OCI-M2 (cell line): ENCODE measurements around the gene CAP2.
"Not testable (repeated sequence)": the region's sequence is repeated elsewhere in the genome, so short reads cannot be mapped to it uniquely, and the experiment has no call there.

ENCODE experiments used
- DNase-seq: peaks from one replicate; lab custom pipeline; 2025; ENCODE audit not compliant: unreplicated experiment; lab: John Stamatoyannopoulos, UW

Gene CAP2

GRCh38 chr6:17494919-17495318 lies 101.5 kb downstream of the CAP2 start:
- no peak for DNase-seq

DNA sequence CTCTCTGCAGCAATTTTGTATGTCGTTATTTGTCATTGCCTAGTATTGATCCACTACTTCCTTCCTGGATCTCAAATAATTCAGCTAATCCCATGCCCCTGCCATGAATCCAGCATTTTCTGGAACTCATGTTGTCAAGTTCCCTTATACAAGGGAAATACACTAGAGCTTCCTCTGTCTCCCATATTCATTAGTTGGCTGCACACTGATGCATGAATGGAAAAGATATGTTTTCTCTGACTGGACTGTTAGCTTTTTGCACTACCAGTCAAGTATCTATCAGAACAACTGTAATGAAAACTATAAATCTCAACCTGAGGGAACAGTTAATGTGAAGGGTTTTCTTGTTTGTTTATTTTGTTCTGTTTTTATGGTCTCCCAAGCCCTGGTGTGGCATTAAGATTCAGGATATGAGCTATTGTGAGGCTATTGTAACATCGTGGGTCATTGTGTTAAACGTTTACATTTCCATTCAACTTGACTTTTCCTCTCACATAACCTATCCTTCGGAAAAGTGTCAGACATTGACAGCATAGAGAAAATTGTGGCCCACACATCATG lies 104.2 kb downstream of the CAP2 start:
- DNase-seq: no peak

DNA sequence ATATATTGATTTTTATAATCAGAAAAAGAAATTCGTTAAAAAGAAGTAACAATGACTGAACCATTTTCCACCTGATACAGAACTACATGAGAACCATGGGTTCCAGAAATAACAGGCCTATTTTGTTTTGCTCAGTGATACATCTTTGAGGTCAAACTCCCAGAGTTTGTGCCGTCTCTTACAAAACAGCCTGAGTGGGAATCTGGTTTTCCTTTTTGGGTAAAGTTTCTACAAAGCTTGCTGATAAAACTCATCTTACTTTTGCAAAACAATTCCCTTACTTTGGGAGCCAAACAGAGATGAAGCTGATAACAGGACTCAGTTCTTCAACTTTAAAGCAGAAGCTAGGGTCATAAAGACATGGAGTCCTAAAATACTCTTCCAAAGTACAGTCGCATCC lies 108.0 kb downstream of the CAP2 start:
- DNase-seq: no peak

DNA sequence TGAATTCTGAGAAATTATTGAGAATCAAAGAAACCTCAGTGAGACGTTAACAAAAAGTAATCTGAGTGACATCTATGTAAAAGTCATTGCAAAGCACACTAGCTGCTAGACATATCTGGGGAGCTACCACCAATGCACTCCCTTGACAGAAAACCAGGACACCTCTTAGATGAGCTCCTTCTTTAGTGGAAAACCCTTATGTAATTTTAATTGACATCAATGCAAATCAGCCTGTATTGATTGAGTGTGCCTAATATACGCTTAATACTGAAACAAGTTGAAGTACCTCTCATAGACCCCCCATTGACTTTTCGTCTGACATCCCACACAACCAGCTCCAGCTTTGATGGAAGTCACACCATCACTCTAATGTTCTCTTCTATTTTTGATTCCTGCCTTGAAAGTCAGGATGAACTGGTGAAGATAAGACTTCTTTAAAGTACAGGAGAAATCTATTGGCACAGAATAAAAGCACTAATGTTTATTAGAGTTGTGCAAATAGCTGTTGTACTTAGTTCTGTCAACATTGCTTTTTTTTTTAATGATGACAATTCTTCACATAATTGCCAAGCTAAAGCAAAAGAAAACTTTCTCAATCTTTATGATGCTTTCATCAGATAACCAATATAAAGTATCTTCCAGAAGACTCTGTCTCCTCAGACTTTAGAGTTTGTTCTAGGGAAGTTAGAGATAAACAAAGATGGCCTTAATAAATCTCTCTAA lies 108.7 kb downstream of the CAP2 start:
- DNase-seq: no peak

DNA sequence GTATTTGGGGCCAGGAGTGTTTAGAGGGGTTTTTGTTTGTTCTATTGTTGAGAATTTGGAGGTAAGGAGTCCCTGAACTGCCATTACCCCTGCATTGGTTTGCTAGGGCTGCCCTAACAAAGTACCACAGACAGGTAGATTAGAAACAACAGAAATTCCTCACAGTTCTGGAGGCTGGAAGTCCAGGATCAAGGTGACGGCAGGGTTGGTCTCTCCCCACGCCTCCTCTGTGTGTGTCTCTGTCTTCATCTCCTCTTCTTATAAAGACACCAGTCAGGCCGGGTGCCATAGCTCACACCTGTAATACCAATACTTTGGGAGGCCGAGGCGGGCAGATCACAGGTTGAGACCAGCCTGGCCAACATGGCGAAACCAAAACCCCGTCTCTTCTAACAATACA lies 109.7 kb downstream of the CAP2 start:
- no peak for DNase-seq

DNA sequence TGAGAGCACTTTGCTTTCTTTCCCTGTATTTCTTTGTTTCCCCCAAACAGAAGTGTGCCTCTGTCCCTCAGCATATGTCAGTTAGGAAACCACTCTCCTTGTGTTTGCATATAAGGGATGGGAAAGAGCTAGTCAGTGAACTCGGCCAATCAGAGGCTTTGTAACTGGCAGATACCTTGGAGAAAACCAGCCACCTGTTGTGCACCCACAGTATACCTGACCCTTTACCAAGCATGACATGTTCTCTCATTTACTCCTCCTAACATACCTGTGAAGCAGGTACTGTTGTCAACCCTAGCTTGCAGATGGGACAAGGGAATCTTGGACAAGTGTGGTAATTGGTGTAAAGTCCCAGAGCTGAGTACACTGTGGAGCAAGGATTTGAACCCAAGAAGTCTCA lies 110.6 kb downstream of the CAP2 start:
- DNase-seq: no peak

- no peak for DNase-seq
These were observed 111.7 kb downstream of the CAP2 start for GRCh38 chr6:17505062-17505476.

DNA sequence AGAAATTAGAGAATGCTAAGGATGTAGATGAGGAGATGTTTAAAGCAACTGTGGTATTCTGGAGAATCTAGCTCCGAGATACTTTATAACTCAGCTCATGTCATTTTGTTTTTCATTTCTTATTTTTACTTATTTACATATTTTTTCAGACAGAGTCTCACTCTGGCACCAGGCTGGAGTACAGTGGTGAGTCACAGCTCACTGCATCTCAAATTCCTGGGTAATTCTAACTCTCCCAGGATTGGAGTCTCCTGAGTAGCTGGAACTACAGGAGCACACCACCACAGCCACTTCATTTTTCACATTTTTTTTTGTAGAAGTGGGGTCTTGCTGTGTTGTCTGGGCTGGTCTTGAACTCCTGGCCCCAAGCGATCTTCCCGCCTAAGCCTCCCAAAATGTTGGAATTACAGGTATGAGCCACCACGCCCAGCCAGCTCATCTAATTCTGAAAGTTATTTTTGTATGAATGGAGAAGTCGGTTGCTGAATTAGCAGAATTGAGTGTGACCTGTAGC lies 112.4 kb downstream of the CAP2 start:
- DNase-seq: no peak

DNA sequence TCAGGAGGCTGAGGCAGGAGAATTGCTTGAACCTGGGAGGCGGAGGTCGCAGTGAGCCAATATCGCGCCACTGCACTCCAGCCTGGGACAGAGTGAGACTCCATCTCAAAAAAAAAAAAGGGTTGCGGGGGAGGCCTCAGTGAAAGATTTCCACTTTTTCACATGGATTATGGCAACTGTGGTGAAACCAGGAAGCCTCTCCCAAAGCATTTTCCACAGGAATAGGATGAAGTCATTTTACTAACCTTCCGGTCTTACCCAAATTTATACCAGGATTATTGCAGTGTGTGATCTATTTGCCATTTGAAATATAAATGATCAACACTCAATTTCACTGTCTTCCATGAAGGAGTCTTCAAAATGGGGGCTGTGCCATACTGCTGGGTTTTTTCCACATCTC lies 113.1 kb downstream of the CAP2 start:
- DNase-seq: no peak

DNA sequence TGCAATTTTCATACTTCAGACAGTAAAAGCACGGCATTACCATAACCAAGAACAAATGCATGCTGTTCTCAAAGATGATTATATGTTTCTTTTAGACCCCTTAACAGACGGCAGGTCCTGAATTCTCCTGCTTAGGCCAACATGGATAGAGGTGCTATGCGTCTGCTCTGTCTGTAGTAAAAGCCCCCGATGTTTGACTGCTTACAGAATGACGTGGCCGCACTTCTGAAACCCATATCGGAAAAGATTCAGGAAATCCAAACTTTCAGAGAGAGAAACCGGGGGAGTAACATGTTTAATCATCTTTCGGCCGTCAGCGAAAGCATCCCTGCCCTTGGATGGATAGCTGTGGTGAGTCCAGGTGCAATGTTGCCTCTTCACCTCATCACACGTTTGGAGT lies 113.6 kb downstream of the CAP2 start:
- no peak for DNase-seq

DNA sequence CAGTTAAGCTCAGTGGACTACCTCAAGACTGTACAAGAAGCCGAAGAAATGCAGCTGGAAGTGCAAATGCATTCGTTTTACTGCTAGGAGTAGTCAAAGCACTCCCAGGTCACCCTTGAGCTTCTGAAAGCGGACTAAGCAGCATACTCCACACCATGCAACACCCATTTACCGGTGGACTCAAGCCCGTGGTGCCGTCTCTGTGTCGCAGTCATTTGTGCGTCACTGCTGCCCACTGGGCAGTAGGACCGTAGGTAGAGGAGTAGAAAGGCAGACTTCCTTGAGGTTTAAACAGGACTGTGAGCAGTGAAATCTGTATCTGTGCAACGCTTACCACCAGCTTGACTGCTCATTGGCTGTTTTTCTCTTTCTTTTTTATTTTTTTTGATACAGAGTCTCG lies 117.7 kb downstream of the CAP2 start:
- DNase-seq: no peak

GRCh38 chr6:17511580-17511979 lies 118.2 kb downstream of the CAP2 start:
- DNase-seq: no peak

DNA sequence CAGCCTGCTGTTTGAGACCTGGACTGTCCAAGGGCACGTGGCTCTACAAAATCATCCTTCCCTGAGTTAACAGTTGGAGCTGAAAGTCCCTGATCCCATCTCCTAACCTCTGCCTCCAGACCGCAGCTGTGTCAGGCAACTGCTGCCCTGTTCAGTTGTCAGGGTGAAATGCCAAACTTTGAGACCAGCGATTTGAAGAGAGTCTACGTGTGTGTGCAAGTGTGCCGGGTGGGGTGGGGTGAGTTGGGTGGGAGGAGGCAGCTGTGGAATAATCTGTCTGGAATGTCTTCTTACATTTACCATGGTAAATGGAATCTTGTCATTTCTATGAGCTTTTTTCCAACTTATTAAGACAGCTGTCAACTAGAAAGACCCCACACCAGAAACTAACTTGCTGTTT lies 125.7 kb downstream of the CAP2 start:
- DNase-seq: no peak

GRCh38 chr6:17525637-17526036 lies 132.2 kb downstream of the CAP2 start:
- no peak for DNase-seq

DNA sequence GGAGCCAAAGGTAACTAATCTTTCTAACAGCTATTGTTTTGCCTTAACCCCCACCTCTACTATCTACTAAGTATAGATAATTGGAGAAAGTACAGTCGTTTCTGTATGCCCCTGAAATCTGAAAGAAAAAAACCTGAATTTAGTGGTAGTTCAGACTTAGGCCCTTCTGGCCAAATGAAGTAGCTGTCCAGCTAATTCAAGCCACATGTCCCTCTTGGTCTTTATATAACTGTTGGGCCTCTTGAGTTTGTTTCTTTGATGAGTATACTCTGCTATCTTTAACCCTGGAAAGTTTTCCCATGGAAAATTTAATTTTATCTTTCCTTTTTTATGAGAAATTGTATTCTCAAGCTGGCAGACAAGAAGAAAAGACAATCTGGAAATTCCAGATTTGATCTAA lies 133.7 kb downstream of the CAP2 start:
- no peak for DNase-seq

- no peak for DNase-seq
These were observed 137.0 kb downstream of the CAP2 start for GRCh38 chr6:17530321-17530835.

GRCh38 chr6:17536586-17536985 lies 143.2 kb downstream of the CAP2 start:
- no peak for DNase-seq

DNA sequence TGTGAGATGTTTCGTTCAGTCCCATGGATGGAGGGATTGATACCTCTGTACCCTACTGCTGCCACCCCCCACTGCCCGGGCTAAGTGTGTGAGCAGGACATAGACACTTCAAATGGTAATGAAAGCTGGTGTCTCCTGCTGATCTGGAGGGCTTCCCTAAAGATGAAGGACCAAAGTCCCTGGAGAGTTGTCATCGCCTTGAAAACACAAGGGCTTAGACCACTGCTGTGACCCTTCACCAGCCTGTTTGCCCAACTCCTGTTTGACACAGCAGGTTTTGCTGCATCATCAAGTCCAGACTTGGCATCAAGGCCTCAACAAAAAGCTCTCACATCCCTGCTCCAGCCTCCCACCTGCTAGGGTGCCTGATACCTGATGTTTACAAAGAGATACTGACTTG lies 148.8 kb downstream of the CAP2 start:
- DNase-seq: no peak

- DNase-seq: not testable (repeated sequence)
These were observed 152.3 kb downstream of the CAP2 start for GRCh38 chr6:17545681-17546080.

GRCh38 chr6:17551383-17551958 lies 158.1 kb downstream of the CAP2 start:
- no peak for DNase-seq

DNA sequence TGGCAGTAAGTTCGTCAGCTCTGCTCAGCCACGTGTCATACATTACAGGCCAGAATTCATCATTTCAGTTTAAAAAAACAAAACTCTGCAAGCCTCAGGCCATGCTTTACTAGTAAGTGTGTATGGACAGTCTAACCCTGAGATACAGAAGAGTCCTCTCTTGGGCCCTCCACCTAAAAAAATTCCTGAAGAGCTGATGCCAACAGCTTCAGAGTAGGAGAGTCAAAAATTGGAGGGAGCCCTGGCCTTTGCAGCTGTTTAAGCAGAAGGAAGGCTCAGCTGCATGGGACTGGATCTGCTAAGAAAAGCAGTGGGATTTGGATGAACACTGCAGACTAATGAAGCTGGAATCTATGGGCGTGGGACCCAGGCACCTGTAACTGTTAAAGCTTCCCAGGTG lies 159.5 kb downstream of the CAP2 start:
- DNase-seq: no peak

DNA sequence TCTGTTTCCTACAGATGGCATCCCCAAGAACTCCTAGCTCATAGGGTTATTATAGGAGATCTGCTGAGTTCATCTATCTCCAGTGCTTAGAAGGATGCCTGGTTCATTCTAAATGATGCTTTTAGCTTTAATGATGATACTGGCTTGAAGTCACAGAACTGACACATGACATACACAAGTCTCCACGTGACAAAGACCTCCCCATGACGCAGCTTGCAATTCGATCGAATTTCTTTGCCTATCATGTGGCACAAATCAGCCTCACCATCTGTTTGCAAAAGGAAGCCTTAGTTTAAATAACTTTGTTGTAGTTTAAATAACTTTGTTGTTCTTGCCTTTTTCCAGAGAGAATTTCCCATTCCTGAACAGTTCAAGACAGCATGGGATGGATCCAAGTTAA lies 162.6 kb downstream of the CAP2 start:
- DNase-seq: no peak
